ENCODE results near the gene FGF8.

FGF8 gene

DNA sequence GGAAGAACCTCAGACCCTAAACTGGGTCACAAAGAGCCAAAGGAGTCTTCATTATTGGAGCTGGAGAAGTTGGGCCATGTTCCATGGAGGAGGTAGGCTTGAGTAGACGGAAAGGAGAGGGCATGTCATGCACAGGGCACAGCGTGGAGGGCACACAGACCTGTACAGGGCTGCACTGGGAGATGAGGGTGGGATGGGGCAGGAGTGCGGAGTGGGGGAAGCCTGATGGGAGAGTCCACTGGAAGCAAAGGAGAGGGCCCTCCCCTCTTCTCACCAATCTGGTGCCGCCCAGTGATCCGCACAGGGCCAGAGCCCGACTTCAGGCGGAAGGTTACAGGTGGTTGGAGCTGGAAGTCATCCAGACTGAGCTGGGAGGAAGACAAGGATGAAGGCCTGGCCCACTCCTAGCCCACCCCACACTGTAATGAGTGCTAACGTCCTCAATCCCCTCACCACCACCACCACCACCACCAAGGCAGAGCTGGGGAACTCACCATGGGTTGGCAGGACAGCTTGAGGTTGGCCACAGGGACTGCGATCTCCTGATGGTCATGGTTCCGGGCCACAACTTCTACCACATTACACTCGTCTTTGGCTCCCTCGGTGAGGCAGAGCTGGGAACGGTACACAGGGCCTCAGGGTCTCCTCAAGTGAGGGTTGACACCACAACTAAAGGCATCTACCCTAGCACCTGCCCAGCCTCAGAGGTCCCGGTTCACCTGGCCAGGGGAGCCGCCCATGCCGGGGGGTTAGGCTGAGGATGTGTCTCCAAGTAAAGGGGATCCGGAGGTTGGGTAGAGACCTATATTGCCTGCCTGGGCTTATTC is 6.3 kb upstream of the FGF8 start:
- DNase-seq (ENCODE audit: low read depth): no peak

DNA sequence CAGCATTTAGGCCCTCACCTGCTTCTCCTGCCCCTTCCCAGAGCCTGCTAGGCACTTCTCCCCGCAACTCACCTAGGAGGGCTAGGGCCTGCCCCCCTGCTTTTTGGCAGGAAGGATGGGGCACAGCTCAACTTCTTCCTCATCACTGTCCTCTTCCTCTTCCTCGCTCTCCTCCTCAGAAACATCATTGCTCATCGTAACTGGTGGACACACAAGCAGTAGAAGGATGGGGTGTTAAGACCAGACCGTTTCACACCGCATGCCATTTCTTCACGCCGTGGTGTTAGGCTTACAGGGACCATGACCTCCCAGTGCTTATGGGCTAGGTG is 5.7 kb upstream of the FGF8 start:
- no peak for DNase-seq (ENCODE audit: low read depth)

DNA sequence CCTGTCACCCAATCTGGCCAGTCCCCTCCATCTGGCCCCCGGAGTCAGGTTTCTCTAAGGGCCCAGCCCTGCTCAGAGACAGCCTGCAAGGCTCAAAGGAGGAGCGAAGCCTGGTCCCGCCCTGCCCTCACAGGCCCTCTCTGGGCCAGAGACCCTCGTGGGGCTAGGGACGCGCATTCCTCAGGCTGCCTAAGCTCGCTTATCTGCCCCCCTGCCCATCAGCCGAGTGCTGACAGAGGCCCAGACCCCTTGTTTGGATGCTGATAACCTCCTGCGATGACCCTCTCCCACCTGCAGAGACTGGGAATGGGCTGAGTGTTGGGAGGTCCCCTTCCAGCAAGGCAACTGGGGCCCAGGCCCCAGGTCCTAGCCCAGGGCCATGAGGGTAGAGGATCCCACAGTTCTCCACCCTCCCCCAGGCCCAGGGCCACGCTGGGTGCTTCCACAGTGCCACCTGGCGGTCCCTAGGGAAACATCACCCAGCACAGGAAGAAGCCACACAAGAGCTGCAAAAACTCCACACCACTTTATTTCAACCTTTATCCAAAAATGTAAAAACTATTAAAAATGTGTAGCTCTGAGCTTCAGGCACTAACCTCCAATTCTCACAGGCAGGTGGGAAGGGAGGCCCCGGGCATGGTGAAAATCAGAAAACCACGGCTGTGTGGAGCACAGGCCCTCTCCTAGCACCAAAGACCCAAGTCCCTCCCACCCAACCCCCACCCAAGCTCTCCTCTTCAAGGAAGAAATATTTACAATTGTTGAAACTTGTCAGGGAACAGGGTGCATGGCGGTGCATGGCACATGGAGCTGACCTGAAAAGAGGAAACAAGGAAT is 5.1 kb upstream of the FGF8 start:
- peak; percentile 25 for DNase-seq (ENCODE audit: low read depth)

DNA sequence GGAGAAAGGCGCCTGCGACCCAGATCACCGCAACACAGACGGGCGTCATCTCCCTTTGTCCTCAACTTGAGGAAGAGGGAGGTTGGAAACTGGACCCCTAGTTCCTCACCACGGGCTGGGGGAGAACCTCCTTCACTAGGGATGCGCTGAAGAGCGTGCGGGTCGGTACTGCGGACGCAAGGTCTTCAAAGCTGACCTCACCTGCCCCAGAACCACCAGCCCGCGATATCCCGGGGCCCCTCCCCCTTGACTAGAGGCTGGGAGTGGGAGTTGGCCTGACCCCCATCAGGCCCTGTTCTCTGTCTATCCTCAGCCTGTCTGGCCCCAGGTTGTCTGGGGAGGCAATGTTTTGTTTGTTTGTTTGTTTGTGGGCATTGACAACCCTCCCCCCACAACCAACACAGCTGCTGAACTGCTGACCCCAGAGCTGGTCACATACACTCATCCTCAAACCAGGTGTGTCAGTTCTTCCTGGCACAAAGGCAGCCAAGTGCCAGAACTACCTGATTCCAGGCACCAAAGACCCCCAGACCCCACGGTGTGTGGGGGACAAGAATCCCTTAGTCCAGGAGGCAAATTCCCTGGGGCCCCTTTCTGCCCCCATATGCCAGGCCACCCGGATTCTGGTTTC is 4.4 kb upstream of the FGF8 start:
- no peak for DNase-seq (ENCODE audit: low read depth)

DNA sequence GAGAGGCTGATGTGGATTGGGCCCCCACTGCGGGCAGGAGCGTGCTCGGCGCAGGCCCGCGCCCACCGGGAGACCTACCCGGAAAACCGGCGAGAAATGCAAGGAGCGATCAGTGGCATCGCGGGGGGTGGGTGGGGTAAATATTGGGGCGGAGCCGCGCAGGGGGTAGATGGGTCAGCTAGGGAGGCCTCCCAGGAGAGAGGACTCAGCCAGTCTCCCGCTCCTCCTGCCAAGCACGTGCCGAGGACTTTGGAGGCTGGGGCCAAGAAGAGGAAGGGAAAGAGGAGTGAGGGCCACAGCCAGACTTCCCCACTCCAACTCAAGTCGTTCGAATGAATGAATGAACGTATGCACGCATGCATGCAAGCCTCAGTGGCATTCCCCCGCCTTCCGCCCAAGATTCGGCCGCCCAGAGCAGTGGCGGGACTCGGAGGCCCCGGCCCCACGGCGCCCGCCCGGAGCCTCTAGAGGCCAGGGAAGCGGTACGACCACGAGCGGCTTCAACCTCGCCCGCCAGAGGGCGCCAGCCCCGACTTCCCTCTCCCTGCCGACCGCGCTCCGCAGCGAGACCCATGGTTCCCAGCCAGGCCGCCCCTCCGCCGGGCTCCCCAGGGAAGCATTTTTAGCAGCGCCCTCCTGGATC is 3.8 kb upstream of the FGF8 start:
- peak; percentile 32 for DNase-seq (ENCODE audit: low read depth)

DNA sequence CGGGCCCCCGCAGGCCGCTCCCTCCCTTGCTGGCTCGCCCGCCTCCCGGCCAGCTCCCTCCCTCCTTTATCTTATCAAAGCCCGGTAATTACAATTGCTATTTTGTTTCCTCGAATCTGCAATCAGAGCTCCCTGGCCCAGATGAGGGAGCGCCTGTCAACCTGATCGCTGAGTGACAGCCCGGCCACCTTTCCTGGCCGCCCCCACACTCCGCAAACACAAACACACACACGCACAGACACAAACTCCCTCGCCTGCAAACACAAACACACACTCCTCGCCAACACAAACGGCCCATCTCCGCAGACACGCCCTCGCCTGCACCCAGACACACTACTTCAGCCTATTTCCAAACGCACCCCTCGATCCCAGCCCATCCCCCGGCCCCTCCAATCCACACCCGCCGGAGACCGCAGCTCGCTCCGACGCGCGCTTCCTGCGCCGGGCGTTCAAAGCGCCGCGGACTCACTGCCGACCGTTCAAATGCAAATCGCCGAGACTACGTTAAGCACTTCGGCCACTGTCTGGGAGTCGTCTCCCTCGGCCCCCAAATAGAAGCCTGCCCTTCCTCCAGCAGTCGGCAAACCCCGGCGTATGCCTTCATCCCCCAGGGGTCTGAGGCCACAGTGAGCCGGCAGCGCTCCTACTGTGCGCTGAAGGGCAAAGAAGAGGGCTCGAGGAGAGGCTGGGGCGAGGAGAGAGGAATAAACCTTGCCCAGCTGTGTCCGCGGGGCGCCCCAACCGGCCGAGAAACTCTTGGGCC is 3.0 kb upstream of the FGF8 start:
- no peak for DNase-seq (ENCODE audit: low read depth)

DNA sequence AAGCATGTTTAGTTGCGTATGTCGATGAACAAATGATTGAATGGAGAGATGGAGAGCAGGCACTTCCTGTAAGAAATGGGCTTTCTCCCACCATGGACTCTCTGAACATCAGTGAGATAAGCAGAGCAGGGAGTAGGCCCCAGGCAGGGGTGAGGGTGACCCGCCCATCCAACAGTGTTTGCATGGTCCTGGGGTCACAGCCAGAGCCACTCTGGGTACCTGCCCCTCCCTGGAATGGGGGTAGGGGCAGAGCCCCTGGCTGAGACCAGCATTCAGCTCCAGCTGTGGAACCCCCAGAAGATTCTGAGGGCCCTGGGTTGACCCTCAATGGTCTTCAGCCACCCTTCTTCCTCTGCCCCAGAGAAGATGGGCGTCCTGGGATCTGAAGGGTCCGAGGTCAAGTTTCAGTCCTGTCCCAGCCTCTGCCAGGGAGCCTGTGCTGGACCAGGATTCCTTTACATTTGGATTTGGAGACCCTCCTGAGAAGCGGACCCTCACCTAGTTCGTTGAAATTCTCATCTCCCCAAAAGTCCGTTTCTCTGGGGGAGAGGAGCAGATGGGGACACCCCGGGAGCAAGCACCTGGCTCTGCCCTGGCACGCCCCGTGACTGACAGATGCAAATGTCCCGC is 2.4 kb upstream of the FGF8 start:
- no peak for DNase-seq (ENCODE audit: low read depth)

DNA sequence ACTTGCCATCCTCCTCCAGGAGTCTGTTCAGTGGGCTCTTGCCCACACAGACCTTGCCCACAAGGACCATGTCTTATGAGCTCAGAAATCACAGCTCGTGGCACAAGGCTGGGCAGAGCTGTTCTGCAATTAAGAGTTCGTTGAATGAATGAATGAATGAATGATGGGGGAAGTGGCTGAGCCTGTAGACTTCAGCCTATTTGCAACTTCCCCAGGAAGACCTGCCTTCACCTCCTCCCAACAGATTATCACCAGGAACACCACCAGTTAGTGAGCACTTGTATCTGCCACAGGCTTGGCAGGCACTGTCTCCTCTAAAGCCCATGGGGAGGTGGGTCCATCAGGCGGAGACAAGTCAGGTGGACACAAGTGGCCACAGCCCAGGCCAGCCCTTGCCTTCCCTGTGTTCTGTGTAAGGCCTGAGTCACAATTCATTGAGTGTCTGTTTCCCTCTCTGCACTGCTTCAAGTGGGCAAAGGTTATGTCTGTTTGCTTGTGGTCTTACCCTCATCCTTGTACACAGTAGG is 1.8 kb upstream of the FGF8 start:
- DNase-seq (ENCODE audit: low read depth): no peak

DNA sequence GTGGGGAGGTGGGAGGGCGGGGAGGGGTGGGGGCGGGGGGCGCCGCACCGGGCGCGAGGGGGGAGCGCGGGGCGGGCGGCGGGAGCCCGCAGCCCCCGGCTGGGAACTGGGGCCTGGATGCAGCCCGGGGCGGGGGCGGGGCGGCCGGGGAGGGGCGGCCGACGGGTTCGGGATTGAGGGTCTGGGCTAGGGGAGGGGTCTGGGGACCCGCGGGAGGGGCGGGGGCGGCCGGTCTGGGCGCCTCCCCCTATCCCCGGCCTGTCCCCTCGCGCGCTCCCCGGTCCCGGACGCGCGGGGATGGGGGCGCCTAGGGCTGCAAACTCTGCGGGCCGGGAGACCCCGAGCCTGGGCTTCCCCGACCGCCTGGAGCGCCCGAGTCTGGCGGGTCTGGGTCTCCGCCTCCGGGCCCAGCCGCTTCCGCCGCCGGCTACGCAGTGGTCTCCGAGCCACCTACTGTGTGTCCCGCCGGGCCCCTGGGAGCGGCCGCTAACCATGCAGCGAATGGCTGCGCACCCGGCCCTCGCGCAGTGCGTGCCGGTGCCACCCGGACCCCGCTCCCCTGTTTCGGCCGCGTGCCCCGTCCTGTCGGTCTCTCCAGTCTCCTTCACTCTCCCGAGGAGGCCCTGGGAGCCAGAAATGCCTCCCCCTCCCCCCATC is 375 bp upstream of the FGF8 start:
- DNase-seq (ENCODE audit: low read depth): no peak

DNA sequence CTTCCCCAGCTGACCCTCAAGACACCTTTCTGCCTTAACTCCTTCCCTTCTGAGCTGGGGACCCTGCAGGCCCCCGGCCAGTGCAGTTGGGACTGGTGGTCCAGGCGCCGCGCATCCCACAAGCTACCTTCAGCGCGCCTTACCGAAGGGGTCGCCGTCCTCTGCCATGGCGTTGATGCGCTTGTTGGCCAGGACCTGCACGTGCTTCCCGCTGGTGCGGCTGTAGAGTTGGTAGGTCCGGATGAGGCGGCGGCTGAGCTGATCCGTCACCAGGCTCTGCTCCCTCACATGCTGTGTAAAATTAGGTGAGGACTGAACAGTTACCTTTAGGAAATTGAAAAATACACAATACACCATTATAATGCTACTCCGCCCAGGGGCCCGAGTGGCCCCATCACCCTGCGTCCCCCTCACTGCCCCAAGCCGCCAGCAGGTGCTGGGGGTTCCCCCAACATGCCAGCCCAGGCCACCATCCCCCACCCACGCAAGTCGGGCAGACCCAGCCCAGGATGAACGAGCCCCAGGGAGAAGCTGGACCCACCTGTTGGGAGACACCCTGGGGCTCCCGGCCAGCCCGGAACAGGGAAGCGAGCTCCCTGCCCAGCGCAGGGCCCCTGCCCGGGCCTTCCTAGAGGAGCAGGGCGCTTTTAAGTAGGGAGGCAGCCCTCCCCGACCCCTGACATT is 1.2 kb downstream of the FGF8 start:
- DNase-seq (ENCODE audit: low read depth): no peak

DNA sequence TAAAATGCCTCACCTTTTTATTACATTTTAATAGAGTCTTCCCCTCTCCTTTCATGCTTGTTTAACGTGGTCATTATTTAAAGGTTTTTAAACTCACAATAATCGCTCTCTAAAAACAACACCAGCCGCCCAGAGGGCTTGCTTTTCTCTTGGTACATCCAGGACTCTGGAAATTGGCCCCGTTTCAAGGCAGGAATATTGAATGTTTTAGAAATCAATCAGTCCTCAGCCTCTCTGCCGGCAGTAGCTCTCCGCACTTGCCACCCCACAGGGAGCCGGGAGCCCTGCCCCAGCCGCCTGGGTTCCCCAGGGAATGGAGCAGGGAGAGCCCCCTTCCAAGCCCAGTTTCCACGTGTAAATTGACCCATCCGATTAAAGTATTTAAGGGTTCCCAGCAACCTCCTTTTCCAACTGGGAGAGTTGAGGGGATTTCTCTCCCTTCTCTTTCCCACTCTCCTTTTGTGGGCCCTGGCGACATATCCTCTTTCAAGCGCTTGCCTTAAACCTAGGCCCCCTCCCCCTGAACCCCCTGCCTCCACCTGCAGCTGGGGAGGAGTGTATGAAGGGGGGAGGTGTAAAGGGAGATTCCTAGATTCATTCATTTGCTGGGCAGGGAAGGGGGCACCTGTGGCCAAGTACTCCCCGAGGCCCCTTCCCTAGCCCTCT is 1.9 kb downstream of the FGF8 start:
- no peak for DNase-seq (ENCODE audit: low read depth)

DNA sequence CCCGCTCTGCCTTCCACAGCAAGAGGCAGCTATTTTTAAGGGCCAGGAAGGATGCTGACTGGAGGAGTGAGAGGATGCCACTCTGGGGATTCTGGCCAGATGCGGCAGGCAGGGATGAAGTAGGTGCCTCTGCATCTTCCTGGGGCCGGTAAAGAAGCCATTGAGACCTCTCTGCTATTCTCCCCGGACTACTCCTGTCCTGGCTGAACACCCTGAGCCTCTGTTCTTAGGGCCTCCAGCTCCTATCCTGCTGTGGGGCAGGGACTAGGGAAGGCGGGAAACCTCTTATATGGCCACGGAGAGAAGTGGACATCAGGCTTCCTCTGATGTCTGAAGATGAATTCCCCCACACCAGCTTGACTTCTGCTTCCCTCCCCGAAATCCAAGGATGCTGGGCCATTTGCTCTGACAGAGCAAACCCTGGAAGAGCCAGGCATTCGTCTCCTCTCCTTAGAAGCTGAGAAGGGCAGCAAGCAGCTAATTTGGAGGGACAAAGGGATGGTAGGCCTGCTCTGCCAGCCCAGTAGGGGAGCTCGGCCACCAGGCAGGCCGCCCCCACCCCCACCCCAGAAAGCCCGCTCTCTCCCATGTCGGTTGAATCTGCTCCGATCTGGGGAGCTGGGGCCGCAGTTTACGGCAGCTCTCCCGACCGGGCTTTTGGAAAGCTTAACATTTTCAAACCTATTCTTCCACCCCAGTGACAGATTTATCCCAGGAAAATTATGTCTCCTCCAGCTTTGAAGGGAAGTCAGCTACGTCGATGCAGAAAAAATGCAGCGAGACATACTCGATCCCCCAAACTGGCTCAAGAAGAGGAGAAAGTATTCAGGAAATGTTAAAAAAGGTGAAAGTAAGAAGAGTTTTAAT is 2.8 kb downstream of the FGF8 start:
- no peak for DNase-seq (ENCODE audit: low read depth)

DNA sequence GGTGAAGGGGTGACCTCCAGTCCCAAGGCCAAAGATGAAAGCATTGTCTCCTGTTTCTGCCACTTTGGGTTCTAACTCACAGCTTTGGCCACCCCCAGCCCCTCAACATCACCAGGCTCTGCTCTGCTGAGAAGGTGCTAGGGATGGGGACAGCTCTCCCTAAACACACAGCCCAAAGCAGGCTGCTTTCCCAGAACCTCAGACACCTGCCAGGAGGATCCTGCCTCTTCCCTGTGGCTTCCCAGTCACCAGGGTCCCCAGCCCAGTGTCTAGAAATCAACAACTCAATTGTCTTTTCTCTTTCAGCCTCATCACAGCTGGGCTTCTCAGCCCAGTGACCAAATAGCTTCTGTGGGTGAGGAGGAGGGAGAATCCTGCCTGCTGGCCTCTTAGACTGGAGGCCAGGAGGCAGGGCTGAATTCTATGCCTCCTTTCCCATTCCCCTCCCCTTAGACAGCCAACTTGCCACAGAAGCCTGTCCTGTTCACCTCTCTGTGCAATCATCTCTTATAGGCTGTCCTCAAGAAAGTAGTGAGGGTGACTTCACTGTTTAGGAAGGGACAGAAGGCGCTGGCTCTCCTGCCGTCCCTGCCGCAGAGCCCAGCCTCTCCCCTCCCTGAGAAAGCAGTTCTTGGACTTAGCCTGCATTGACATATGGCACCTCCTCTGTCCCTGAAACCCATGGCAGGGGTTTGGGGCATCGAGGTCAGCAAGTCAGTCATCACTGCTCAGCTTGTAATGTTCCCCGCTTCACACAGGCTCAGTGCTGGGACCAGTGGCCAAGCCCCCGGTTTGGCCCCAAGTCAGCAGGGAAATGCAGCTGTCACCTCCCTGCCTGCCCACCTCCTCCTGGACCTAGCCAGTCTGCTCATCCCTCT is 3.7 kb downstream of the FGF8 start:
- DNase-seq (ENCODE audit: low read depth): no peak

DNA sequence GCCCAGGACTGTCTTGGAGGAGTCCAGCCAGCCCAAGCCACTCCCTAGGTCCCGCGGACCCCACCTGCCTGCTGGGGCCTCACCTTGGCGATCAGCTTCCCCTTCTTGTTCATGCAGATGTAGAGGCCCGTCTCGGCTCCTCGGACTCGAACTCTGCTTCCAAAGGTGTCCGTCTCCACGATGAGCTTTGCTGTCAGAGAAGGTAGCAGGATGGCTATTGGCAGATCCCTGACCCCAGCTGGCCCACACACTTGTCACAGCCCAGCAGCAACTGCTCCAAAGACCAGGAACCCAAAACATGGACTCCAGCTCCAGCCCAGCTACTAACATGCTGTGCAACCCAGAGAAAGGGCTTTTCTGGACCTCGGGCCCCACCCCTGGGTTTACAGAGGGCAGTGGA is 4.5 kb downstream of the FGF8 start:
- DNase-seq (ENCODE audit: low read depth): no peak

DNA sequence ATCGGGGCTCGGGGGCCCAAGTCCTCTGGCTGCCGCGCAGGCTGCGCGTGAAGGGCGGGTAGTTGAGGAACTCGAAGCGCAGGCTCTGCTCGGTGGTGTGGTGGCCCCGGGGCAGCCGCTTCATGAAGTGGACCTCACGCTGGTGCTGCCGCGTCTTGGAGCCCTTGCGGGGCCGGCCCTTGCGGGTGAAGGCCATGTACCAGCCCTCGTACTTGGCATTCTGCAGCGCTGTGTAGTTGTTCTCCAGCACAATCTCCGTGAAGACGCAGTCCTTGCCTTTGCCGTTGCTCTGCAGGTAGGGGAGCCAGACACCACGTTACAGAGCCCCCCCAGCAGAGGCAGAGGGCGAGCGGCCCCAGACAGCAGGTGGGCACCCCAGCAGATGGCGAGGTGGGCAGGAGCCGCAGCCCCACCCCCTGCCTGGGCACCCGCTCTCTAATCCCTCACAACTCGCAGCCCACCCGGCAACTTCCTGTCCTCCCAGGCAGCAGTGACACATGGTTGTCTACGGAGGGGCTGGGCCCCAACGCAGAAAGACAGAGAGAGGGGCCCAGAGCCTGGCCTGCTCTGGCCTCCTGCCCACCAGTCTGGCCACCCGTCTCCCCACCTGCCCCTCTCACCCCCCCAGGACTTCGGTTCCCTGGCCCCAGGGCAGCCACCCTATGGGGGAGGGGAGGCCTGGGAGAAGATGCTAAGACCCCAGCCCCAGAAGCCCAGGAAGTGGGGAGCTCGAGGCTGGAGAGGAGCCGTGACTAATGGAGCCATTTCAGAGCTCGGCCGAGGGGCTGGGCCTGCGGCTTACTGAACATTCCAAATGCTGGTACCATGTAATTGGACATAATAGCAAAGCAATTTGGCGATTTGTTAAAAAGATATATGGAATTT is 5.3 kb downstream of the FGF8 start:
- no peak for DNase-seq (ENCODE audit: low read depth)

DNA sequence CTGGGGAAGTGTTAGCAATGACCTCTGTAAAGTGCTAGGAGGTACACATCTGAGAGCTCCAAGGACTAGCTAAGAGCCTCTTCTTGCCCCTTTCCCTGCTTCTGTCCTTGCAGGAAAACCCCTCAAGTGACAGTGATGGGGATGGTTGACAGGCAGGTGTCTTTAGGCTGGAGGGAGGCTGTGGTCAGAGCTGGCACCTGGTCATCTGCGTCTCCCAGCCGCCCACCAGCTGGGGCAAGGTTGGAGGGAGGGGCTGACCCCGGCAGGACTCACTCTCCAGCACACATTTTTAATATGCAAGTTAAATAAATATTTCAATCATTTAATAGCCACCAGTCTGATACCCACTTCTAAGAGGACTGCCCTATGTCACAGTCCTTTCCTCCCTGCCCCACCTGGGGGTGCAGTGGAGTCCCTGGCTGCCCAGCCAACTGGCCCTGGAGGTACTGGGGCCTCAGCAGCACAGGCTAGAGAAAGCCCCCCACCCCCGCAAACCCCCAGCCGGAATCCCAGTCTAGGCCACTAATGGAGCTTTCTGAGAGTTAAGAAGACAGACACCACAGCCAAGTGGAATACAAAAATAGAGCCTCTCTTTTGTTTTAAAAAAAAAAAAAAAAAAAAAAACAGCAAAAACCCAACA is 6.3 kb downstream of the FGF8 start:
- DNase-seq (ENCODE audit: low read depth): no peak
